Suprapubic skin (tissue), 3 donors: ENCODE results near the gene FADS6.

Experiments
- CTCF ChIP-seq, 2 donors: fragments of 200-600 bp in 1 of 2; fragments of 450-650 bp in 1 of 2; sonication (generic) in 1 of 2; IDR thresholded peaks; one replicate each; pipeline ENCODE4 v1.5.1; 2016 to 2019; ENCODE audit warnings: antibody characterized with exemption in 2 of 2, mild to moderate bottlenecking in 1 of 2, moderate library complexity in 1 of 2
- POLR2A ChIP-seq, 2 donors: fragments of 450-650 bp; IDR thresholded peaks; one replicate each; pipeline ENCODE4 v1.6.1; 2017; ENCODE audit warnings: antibody characterized with exemption in 2 of 2, mild to moderate bottlenecking in 2 of 2, moderate library complexity in 2 of 2

- no peak for TF ChIP-seq CTCF (IDR thresholded peaks at IDR 0.05)
- no peak for TF ChIP-seq POLR2A (IDR thresholded peaks at IDR 0.05)
These were observed 43.1 kb downstream of the FADS6 start for GRCh38 chr17:74850310-74850709.
